HL-60 (cell line): Measurements from ENCODE around the gene KLHL30.

Experiments used
- DNase-seq, 2 experiments: peaks; one replicate each; pipeline ENCODE4 v3.0.0-alpha.2; 2010 to 2020; ENCODE audit warnings: low read depth in 1 of 2, low spot score in 1 of 2
- H3K27ac ChIP-seq: fragments of 250-450 bp; sonication (Bioruptor Pico); replicated peaks from 2 replicates; pipeline ENCODE4 v1.5.1; 2020; ENCODE audit warnings: mild to moderate bottlenecking, moderate library complexity
- H3K27me3 ChIP-seq: fragments of 250-450 bp; sonication (Bioruptor Pico); 2 replicates; pipeline ENCODE4 v1.5.1; 2021; ENCODE audit warnings: mild to moderate bottlenecking, moderate library complexity; ENCODE audit not compliant: insufficient read depth, poor library complexity, severe bottlenecking
- H3K4me3 ChIP-seq: replicated peaks from 2 replicates; pipeline ENCODE4 v1.5.1; 2011; ENCODE audit warnings: mild to moderate bottlenecking, control low read depth, low read length; ENCODE audit not compliant: insufficient read depth
- GABPA ChIP-seq: IDR thresholded peaks from 2 replicates; pipeline ENCODE4 v1.6.1; 2012; ENCODE audit warnings: low read depth
- POLR2AphosphoS5 ChIP-seq: IDR thresholded peaks from 2 replicates; pipeline ENCODE4 v1.6.1; 2012; ENCODE audit warnings: low read depth
- SPI1 ChIP-seq: IDR thresholded peaks from 2 replicates; pipeline ENCODE4 v1.6.1; 2012; ENCODE audit warnings: low read depth, mild to moderate bottlenecking, borderline replicate concordance
- TF ChIP-seq, protein P1 (sequence below): IDR thresholded peaks from 2 replicates; pipeline ENCODE4 v1.6.1; 2012; ENCODE audit warnings: low read depth; ENCODE audit not compliant: insufficient replicate concordance
- TF ChIP-seq, protein P2 (sequence below): IDR thresholded peaks from one replicate; pipeline ENCODE4 v1.5.1; 2011; ENCODE audit warnings: low read length, control low read depth, inconsistent platforms; ENCODE audit not compliant: insufficient read depth

Gene KLHL30

DNA sequence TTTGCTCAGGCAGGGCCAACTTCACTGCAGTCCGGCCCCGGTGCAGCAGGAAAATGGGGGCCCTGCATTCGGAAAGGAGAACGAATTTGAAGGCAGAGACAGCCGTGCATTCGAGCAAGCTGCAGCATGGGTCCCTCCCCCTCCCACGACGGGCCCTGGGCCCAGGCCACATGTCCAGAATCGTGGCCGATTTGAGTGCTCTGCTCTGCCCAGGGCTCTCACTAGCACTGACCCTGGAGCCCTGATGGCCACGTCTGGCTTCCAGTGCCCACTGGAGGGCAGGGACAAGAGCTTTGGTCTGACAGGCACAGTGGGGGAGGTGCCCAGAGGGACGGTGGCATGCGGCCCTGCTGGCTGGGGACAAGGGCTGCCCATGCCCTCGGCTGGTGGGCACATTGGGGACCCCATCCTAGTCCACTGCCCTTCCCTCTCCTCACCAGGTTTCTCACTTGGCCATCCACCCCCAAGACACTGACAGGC is 14.4 kb upstream of the KLHL30 start:
- H3K27me3 ChIP-seq, result no peaks in the 10 kb centered on the region
- no peak for DNase-seq
- TF ChIP-seq, protein P1, sequence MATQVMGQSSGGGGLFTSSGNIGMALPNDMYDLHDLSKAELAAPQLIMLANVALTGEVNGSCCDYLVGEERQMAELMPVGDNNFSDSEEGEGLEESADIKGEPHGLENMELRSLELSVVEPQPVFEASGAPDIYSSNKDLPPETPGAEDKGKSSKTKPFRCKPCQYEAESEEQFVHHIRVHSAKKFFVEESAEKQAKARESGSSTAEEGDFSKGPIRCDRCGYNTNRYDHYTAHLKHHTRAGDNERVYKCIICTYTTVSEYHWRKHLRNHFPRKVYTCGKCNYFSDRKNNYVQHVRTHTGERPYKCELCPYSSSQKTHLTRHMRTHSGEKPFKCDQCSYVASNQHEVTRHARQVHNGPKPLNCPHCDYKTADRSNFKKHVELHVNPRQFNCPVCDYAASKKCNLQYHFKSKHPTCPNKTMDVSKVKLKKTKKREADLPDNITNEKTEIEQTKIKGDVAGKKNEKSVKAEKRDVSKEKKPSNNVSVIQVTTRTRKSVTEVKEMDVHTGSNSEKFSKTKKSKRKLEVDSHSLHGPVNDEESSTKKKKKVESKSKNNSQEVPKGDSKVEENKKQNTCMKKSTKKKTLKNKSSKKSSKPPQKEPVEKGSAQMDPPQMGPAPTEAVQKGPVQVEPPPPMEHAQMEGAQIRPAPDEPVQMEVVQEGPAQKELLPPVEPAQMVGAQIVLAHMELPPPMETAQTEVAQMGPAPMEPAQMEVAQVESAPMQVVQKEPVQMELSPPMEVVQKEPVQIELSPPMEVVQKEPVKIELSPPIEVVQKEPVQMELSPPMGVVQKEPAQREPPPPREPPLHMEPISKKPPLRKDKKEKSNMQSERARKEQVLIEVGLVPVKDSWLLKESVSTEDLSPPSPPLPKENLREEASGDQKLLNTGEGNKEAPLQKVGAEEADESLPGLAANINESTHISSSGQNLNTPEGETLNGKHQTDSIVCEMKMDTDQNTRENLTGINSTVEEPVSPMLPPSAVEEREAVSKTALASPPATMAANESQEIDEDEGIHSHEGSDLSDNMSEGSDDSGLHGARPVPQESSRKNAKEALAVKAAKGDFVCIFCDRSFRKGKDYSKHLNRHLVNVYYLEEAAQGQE, result no peak
- TF ChIP-seq, protein P2, sequence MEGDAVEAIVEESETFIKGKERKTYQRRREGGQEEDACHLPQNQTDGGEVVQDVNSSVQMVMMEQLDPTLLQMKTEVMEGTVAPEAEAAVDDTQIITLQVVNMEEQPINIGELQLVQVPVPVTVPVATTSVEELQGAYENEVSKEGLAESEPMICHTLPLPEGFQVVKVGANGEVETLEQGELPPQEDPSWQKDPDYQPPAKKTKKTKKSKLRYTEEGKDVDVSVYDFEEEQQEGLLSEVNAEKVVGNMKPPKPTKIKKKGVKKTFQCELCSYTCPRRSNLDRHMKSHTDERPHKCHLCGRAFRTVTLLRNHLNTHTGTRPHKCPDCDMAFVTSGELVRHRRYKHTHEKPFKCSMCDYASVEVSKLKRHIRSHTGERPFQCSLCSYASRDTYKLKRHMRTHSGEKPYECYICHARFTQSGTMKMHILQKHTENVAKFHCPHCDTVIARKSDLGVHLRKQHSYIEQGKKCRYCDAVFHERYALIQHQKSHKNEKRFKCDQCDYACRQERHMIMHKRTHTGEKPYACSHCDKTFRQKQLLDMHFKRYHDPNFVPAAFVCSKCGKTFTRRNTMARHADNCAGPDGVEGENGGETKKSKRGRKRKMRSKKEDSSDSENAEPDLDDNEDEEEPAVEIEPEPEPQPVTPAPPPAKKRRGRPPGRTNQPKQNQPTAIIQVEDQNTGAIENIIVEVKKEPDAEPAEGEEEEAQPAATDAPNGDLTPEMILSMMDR, result no peak
- H3K27ac ChIP-seq, result no peak overlapping the region
- H3K4me3 ChIP-seq, result no peak overlapping the region

DNA sequence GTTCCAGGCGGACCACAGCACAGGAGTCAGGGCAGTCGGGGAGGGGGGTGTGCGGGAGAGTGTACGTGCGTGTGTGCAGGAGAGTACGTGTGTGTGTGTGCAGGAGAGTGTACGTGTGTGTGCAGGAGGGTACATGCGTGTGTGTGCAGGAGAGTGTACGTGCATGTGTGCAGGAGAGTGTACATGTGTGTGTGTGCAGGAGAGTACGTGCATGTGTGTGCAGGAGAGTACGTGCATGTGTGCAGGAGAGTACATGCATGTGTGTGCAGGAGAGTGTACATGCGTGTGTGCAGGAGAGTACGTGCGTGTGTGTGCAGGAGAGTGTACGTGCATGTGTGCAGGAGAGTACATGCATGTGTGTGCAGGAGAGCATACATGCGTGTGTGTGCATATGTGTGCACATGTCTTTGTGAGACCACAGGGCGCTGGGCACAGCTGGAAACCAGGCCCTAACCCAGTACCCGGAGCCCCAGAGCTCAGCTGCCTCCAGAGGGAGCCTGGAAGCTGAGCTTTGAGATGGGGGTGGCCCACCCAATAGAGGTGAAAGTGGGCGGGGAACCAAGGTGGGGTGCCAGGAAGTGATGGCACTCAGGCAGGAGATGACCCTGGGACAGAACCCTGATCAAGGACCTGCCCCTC is 13.9 kb upstream of the KLHL30 start:
- DNase-seq, result no peak
- Histone ChIP-seq H3K4me3 (no peak overlapping the region), H3K27ac (no peak overlapping the region), H3K27me3 (no peaks in the 10 kb centered on the region)
- TF ChIP-seq POLR2AphosphoS5 (no peak), GABPA (no peak), SPI1 (no peak)
- TF ChIP-seq, protein P1, result no peak
- TF ChIP-seq, protein P2, result no peak

DNA sequence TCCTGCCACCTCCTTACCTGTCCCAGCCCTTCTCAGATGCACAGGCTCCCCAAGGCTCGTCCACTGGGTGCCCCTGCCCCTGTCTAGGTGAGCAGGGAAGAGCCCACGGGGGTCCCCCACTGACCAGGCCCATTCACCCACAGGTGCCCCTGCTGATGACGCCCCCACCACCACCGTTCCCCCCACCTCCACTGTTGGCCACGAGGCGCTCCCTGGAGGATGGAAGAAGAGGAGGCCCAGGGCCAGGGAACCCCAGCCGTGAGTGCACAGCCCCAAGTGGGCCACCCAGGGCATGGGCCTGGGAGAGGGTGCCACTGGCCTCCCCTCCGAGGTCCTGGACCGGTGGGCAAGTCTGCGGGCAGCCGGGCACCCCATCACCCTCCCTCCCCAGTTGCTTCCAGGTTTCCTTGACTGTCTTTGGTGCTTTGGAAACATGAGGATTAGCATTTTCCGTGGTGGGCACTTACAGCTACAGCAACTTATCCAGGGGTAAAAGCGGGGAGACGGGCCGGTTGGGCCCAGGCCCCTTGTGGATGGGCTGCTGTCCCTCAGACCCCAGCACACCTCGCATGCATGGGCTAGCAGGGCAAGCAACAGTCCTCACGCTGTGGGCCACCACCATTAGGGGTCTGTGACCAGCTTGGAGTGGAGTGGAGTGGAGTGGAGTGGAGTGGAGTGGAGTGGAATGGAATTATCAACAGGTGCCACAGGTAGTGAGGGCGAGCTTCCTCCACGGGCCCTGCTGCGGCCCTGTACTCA is 13.2 kb upstream of the KLHL30 start:
- Histone ChIP-seq H3K4me3 (no peak overlapping the region), H3K27ac (no peak overlapping the region), H3K27me3 (no peaks in the 10 kb centered on the region)
- no peak for TF ChIP-seq SPI1
- no peak for TF ChIP-seq GABPA
- TF ChIP-seq, protein P2, result no peak
- TF ChIP-seq, protein P1, result no peak
- no peak for TF ChIP-seq POLR2AphosphoS5
- no peak for DNase-seq
